Activated CD4-positive, CD25-positive, alpha-beta regulatory T cell (primary cell): ENCODE results near the gene UNC5C.

Experiments used
- DNase-seq, 4 experiments: peaks; one replicate each; lab custom pipeline; 2025; lab: John Stamatoyannopoulos, UW

Gene UNC5C

DNA sequence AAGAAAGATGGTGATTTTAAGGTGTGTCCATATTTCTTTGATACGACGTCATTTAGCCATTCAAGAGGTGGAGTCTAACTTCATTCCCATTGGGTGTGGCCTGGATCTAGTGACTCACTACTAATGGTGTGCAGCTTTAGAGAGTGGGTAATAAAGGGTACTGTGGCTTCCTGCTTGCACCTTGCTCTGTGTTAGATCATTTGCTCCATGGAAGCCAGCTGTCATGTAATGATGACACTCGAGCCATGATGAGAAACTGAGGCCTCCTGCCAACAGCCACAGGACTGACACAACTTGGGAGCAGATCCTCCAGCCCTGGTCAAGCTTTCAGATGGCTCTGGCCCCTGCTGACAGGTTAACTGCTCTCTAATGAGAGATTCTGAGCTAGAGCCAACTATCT, 82.0 kb downstream of the UNC5C start:
- DNase-seq, result no peak

DNA sequence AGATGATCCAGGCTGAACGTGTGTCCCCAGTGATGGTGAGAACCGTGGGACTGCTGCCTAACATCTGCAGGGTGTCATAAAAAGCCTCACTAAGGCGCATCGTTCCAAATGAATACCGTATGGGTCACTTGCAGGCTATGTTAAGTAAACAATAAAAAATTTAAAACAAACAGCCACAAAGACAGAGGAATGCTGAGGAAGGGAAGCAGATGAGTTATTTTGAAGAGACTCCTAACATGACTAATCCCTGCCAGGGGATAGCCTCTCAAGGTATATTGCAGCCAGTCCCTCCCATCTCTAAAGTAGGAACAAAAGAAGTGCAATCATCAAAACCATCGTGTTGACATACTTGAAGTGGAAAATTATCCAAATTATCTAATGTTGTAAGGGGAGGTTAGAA, 83.8 kb downstream of the UNC5C start:
- DNase-seq, result no peak

- DNase-seq, result no peak
Observed at GRCh38 chr4:95462921-95463320, 85.9 kb downstream of the UNC5C start.

- no peak for DNase-seq
Observed at GRCh38 chr4:95457353-95457752, 91.4 kb downstream of the UNC5C start.

GRCh38 chr4:95450294-95450693, 98.5 kb downstream of the UNC5C start:
- no peak for DNase-seq

DNA sequence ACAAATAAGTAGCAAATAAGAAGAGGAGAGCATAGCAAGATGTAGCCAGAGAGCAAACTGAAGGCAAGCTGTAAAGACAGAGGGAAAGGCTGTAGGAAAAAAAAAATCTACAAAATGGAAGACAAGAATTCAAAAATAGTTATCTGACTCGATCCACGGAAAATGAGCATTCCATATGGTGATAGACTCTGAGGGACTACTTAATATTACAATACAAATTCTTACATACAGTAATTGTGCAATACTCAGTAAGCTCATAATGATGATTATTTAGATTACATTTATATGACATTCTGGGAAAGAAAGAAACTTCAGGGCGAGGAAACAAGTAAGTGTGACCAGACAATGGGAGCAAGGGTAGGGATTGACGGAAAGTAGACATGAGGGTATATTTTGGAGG, 102.6 kb downstream of the UNC5C start:
- no peak for DNase-seq

DNA sequence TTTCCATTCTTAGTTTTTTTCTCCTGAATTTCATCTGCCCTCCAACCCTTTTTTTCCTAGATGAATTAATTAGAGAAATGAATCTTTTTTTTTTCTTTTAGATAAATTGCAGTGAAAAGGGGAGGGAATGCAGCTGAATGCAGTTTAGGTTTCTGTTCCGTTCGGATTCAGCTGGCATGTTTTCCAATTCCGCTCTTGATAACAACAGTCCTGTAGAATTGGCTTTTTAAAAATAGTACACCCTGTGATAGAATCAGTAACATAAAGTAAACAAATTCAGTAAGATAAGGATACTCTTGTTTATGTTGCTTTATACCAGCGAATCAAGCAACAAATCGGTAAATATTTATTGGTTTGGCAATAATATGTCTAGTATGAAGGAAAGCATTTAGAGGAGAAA, 103.5 kb downstream of the UNC5C start:
- DNase-seq, result no peak

DNA sequence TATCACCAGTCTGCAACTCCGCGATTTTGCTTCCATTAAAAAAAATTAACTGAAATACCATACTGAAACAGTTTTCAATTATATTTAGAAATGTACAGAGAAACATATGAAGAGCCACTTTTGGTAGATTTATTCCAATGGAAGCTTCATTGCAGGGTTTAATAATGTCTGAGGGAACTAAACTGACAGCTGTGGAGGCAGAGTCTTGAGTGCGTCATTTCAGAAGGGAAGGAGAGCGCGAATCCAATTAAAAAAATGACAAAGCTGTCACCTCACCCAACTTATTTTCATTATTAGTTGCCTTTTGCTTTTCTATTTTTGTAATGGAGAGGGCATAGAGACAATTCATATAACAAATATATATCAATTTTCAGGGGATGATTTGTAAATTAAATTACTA, 104.0 kb downstream of the UNC5C start:
- DNase-seq, result no peak

- DNase-seq, result no peak
Observed at GRCh38 chr4:95439896-95440295, 108.9 kb downstream of the UNC5C start.

GRCh38 chr4:95439071-95439470, 109.7 kb downstream of the UNC5C start:
- no peak for DNase-seq

DNA sequence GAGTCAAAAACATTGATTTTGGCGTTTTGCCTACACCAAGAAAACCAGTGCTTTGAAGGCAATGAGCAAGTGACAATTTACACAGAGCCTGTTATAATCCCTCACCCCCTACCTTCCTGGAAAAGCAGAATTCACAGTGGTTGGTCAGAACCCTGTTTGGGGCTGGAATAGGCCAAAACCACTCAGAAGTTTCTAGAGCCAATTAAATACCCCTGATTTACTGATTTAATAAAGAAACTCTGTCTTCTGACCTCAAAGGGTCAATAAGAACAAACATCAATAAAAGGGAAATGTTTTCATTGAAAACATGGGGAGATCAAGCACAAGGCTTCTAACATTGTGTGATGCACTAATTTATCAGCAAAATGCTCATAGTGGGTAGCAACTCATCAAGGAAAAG, 116.3 kb downstream of the UNC5C start:
- no peak for DNase-seq

GRCh38 chr4:95431678-95432077, 117.1 kb downstream of the UNC5C start:
- no peak for DNase-seq

GRCh38 chr4:95429416-95429815, 119.4 kb downstream of the UNC5C start:
- no peak for DNase-seq

- DNase-seq, result no peak
Observed at GRCh38 chr4:95428291-95429070, 120.3 kb downstream of the UNC5C start.

GRCh38 chr4:95426455-95426854, 122.3 kb downstream of the UNC5C start:
- DNase-seq, result no peak

DNA sequence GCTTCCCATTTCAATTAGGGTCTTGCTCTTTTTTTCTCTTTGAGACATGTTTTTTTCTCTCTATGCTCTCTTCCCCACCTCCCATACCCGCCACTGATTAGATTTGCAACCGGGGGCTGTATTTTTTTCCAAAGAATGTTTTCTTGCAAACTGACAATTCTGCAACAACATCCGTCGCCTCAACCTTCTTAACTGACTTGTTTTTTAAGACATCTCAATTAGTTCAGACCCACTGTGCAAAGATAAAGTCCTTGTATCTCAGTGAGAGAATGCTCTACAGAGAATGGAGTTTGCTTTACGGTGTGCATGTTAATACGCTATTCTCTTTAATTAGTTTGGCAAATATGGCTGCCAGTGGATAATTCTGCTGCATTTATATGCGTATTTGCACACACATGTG, 126.3 kb downstream of the UNC5C start:
- DNase-seq, result no peak

GRCh38 chr4:95421869-95422268, 126.9 kb downstream of the UNC5C start:
- DNase-seq, result no peak

DNA sequence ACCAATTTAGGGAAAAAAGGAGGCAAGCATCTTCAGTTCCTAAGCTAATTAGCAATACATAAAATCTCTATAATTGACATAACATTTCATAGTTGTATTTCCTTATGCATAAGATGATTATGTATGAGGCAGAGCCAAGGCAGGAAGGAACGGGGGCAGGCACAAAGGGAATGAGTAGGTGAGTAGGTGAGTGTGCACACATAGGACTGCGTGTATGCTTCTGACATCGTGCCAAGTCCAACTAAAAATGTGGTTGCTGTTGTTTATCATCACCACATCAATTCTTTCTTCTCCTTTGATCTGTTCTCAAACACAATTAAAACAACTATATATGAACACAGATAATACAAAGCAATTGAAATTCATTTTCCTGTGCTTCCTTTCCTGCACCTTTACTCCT, 131.2 kb downstream of the UNC5C start:
- no peak for DNase-seq

- DNase-seq, result no peak
Observed at GRCh38 chr4:95415346-95415771, 133.4 kb downstream of the UNC5C start.

DNA sequence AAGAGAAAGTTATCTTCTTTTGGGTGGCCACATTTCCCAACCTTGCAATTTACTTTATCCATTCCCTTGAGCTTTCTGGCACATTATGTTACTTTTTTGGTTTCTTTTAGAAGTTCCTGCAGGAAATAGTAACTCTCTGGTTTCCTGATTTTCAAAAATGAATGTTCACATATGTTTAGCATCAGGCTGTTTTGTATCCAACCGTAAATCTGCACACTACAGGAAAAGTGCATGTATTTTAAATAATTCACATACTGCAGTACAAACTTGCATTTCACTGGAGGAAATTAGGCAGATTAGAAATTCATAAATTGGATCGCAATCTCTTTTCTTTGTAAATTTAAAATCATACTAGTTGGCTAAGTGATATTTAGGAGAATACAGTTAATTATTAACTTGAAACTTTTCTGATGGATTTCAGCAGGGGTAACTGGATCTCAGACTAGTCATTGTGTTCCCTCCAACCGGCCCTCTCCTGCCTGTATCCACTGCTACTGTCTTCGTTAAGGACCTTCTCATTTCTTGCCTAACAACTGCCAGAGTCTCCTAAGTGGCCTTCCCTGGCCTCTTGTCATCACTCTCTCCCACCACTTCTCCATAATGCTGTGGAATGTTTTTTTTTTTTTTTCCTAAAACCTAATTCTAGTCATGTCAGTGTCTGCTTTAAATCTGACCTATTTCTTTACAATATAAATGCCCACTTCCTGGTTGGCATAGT, 137.2 kb downstream of the UNC5C start:
- DNase-seq, result no peak

GRCh38 chr4:95410387-95410977, 138.3 kb downstream of the UNC5C start:
- DNase-seq, result no peak

GRCh38 chr4:95409750-95410149, 139.0 kb downstream of the UNC5C start:
- DNase-seq, result no peak

DNA sequence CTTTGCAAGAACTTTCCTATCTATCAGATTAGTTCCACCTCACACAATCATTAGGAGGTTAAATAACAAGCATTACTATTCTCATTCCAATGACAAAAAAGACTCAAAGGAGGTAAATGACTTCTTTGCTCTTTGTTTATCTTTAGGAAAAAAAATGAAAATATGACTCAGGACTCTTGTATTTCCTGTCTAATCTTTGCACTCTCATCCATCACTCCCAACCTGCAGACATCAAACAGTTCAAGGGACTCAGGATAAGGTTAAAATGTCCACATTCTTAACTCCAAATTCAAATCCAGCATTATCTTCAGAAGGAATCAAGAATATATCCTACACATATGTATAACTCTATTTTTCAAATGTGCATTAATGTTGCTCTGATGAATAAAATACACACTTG, 139.6 kb downstream of the UNC5C start:
- DNase-seq, result no peak
